HG03378 (cell line): ENCODE data around the gene MKI67.

Experiments
- ATAC-seq: cut with Tn5 transposase; IDR thresholded peaks from one replicate; pipeline ENCODE4 v1.9.1; 2021; ENCODE audit warnings: mild to moderate bottlenecking, moderate library complexity; ENCODE audit not compliant: unreplicated experiment

Gene MKI67

GRCh38 chr10:128086003-128086863 is 40.0 kb downstream of the MKI67 start:
- ATAC-seq, result no peak

GRCh38 chr10:128084991-128085390 is 41.2 kb downstream of the MKI67 start:
- no peak for ATAC-seq

GRCh38 chr10:128084364-128084763 is 41.9 kb downstream of the MKI67 start:
- no peak for ATAC-seq

- no peak for ATAC-seq
Observed at GRCh38 chr10:128083191-128083895, 42.9 kb downstream of the MKI67 start.

GRCh38 chr10:128081720-128082119 is 44.5 kb downstream of the MKI67 start:
- no peak for ATAC-seq

GRCh38 chr10:128081222-128081621 is 45.0 kb downstream of the MKI67 start:
- ATAC-seq, result no peak

- no peak for ATAC-seq
Observed at GRCh38 chr10:128080641-128081040, 45.6 kb downstream of the MKI67 start.

- ATAC-seq, result no peak
Observed at GRCh38 chr10:128080231-128080630, 46.0 kb downstream of the MKI67 start.

GRCh38 chr10:128078136-128078969 is 47.9 kb downstream of the MKI67 start:
- ATAC-seq, result peak; percentile 49

GRCh38 chr10:128077155-128077875 is 48.9 kb downstream of the MKI67 start:
- no peak for ATAC-seq

- ATAC-seq, result no peak
Observed at GRCh38 chr10:128074589-128074988, 51.6 kb downstream of the MKI67 start.

GRCh38 chr10:128073890-128074289 is 52.3 kb downstream of the MKI67 start:
- no peak for ATAC-seq

- ATAC-seq, result no peak
Observed at GRCh38 chr10:128072941-128073645, 53.1 kb downstream of the MKI67 start.

- no peak for ATAC-seq
Observed at GRCh38 chr10:128072046-128072445, 54.2 kb downstream of the MKI67 start.

GRCh38 chr10:128071417-128071782 is 54.8 kb downstream of the MKI67 start:
- no peak for ATAC-seq

GRCh38 chr10:128070721-128071416 is 55.4 kb downstream of the MKI67 start:
- ATAC-seq, result no peak

GRCh38 chr10:128070161-128070560 is 56.1 kb downstream of the MKI67 start:
- no peak for ATAC-seq

- peak; percentile 48 for ATAC-seq
Observed at GRCh38 chr10:128069351-128070051, 56.7 kb downstream of the MKI67 start.
